HCT116 (cell line): ENCODE results near the gene TRABD. TPM values are rescaled to one million over a fixed set of nuclear protein-coding genes. Genes with fewer than 3 reads are reported as not detected.

Source experiments
- ATAC-seq: fragments of 200-7000 bp; cut with Tn5 transposase; 2 replicates; pipeline ENCODE4 v1.9.1; 2020; ENCODE audit warnings: mild to moderate bottlenecking, moderate library complexity
- BruUV-seq: library from RNA; stranded (reverse); fragments of 400-500 nt; replicated peaks from 2 replicates; lab custom pipeline; 2021; lab: Mats Ljungman, UMichigan
- CTCF ChIA-PET: fragments of 300-600 bp; sonication (Branson Sonifier 250); formaldehyde crosslinking; loops from one replicate; lab custom pipeline; 2021; ENCODE audit warnings: antibody characterized with exemption; lab: Charles Lee
- POLR2A ChIA-PET: fragments of 300-600, 350-600 bp; sonication (Branson Sonifier 250); formaldehyde crosslinking; loops from one replicate; lab custom pipeline; 2021; ENCODE audit warnings: antibody characterized with exemption; lab: Charles Lee
- RAD21 ChIA-PET, 2 experiments: fragments of 300-600 bp; sonication (Branson Sonifier 250); formaldehyde crosslinking; loops; one replicate each; lab custom pipeline; 2023; ENCODE audit warnings: low total read pairs in 2 of 2; ENCODE audit not compliant: uncharacterized antibody in 2 of 2, unreplicated experiment in 2 of 2, low non-redundant PET in 1 of 2; lab: Charles Lee
- DNase-seq: peaks from one replicate; pipeline ENCODE4 v3.0.0-alpha.2; 2010; ENCODE audit warnings: low read depth, low spot score
- H2AFZ ChIP-seq: fragments of 200-600 bp; shearing (Covaris generic), sonication (generic); 2 replicates; pipeline ENCODE4 v1.6.1; 2017; ENCODE audit warnings: low read depth, mixed run types, mixed read lengths, antibody characterized with exemption, low read length; ENCODE audit not compliant: poor library complexity, severe bottlenecking
- H3K27ac ChIP-seq: 2 replicates; pipeline ENCODE4 v1.5.1; 2012; ENCODE audit warnings: low read depth, low read length
- H3K27me3 ChIP-seq: fragments of 200-600 bp; sonication (generic); 2 replicates; pipeline ENCODE4 v1.6.1; 2016; ENCODE audit warnings: mixed run types, low read length, mixed read lengths; ENCODE audit not compliant: insufficient read depth
- H3K36me3 ChIP-seq, 2 experiments: fragments of 200-500 bp in 1 of 2; fragments of 200-600 bp in 1 of 2; sonication (Bioruptor generic) in 1 of 2; sonication (generic) in 1 of 2; 2 replicates each; pipeline versions ENCODE4 v1.5.1 to v1.6.1; 2014 to 2016; ENCODE audit warnings: low read length in 2 of 2, inconsistent platforms in 1 of 2, mixed read lengths in 1 of 2, mixed run types in 1 of 2; ENCODE audit not compliant: insufficient read depth in 2 of 2, control insufficient read depth in 1 of 2
- H3K4me1 ChIP-seq, 2 experiments: fragments of 200-600 bp in 1 of 2; sonication (generic) in 1 of 2; 2 replicates each; pipeline versions ENCODE4 v1.5.1 to v1.6.1; 2012 to 2017; ENCODE audit warnings: low read length in 2 of 2, inconsistent platforms in 1 of 2, mild to moderate bottlenecking in 1 of 2, mixed read lengths in 1 of 2, mixed run types in 1 of 2, moderate library complexity in 1 of 2; ENCODE audit not compliant: insufficient read depth in 2 of 2, control insufficient read depth in 1 of 2
- H3K4me2 ChIP-seq: fragments of 200-600 bp; sonication (generic); 2 replicates; pipeline ENCODE4 v1.6.1; 2017; ENCODE audit warnings: mixed run types, low read length, mixed read lengths
- H3K4me3 ChIP-seq, 2 experiments: fragments of 200-600 bp in 1 of 2; sonication (generic) in 1 of 2; replicated peaks in 1 of 2; 2 replicates each; pipeline ENCODE4 v1.5.1; 2011 to 2016; ENCODE audit warnings: low read length in 2 of 2, control low read depth in 1 of 2, low read depth in 1 of 2, mild to moderate bottlenecking in 1 of 2, mixed read lengths in 1 of 2, mixed run types in 1 of 2
- H3K79me2 ChIP-seq: fragments of 200-600 bp; sonication (generic); 2 replicates; pipeline ENCODE4 v1.6.1; 2017; ENCODE audit warnings: mild to moderate bottlenecking, mixed run types, low read length, moderate library complexity, mixed read lengths; ENCODE audit not compliant: insufficient read depth
- H3K9ac ChIP-seq: fragments of 200-600 bp; sonication (generic); 2 replicates; pipeline ENCODE4 v1.6.1; 2016; ENCODE audit warnings: low read length, mixed read lengths
- H3K9me2 ChIP-seq: fragments of 200-600 bp; sonication (generic), shearing (Covaris generic); 2 replicates; pipeline ENCODE4 v1.6.1; 2017; ENCODE audit warnings: mixed run types, mild to moderate bottlenecking, moderate library complexity; ENCODE audit not compliant: insufficient read depth
- H3K9me3 ChIP-seq, 2 experiments: fragments of 200-500 bp in 1 of 2; fragments of 200-600 bp in 1 of 2; sonication (Bioruptor generic) in 1 of 2; sonication (generic) in 1 of 2; 2 replicates each; pipeline ENCODE4 v1.6.1; 2014 to 2017; ENCODE audit warnings: low read length in 2 of 2, mixed read lengths in 2 of 2, inconsistent platforms in 1 of 2, low read depth in 1 of 2, mild to moderate bottlenecking in 1 of 2, mixed run types in 1 of 2, moderate library complexity in 1 of 2; ENCODE audit not compliant: control insufficient read depth in 1 of 2, insufficient read depth in 1 of 2
- H4K20me1 ChIP-seq: fragments of 200-600 bp; sonication (generic), shearing (Covaris generic); 2 replicates; pipeline ENCODE4 v1.6.1; 2017; ENCODE audit warnings: mixed run types, mild to moderate bottlenecking, moderate library complexity; ENCODE audit not compliant: insufficient read depth
- CBX3 ChIP-seq: IDR thresholded peaks from 2 replicates; pipeline ENCODE4 v1.6.1; 2012; ENCODE audit warnings: low read depth
- EGR1 ChIP-seq: IDR thresholded peaks from 2 replicates; pipeline ENCODE4 v1.6.1; 2012; ENCODE audit warnings: low read depth
- ELF1 ChIP-seq: IDR thresholded peaks from 2 replicates; pipeline ENCODE4 v1.6.1; 2012; ENCODE audit warnings: low read depth, borderline replicate concordance
- EZH2 ChIP-seq: fragments of 200-600 bp; sonication (generic); IDR thresholded peaks from 2 replicates; pipeline ENCODE4 v1.6.1; 2017; ENCODE audit warnings: antibody characterized with exemption, mixed run types
- EZH2phosphoT487 ChIP-seq: fragments of 200-600 bp; IDR thresholded peaks from 2 replicates; pipeline ENCODE4 v1.6.1; 2018; ENCODE audit warnings: antibody characterized with exemption, borderline replicate concordance
- JUND ChIP-seq: IDR thresholded peaks from 2 replicates; pipeline ENCODE4 v1.6.1; 2012
- POLR2AphosphoS5 ChIP-seq: IDR thresholded peaks from 2 replicates; pipeline ENCODE4 v1.6.1; 2011; ENCODE audit warnings: mild to moderate bottlenecking, low read depth, low read length, moderate library complexity
- RAD21 ChIP-seq: IDR thresholded peaks from 2 replicates; pipeline ENCODE4 v1.6.1; 2012; ENCODE audit warnings: low read depth, mild to moderate bottlenecking
- SP1 ChIP-seq: IDR thresholded peaks from 2 replicates; pipeline ENCODE4 v1.6.1; 2012; ENCODE audit warnings: low read depth
- TCF7L2 ChIP-seq: IDR thresholded peaks from 2 replicates; pipeline ENCODE4 v1.7.0; 2011; ENCODE audit warnings: borderline replicate concordance, inconsistent platforms; ENCODE audit not compliant: insufficient read depth, insufficient read length; ENCODE audit errors: extremely low read depth
- YY1 ChIP-seq: IDR thresholded peaks from 2 replicates; pipeline ENCODE4 v1.6.1; 2011; ENCODE audit warnings: low read length, low read depth, moderate library complexity, mild to moderate bottlenecking; ENCODE audit not compliant: insufficient replicate concordance; ENCODE audit errors: extremely low read depth
- ZFX ChIP-seq: fragments of 450-650 bp; IDR thresholded peaks from 2 replicates; pipeline ENCODE4 v1.6.1; 2017
- ZNF274 ChIP-seq: fragments of 200-500 bp; sonication (Bioruptor generic); IDR thresholded peaks from 2 replicates; pipeline ENCODE4 v1.6.1; 2014; ENCODE audit warnings: mild to moderate bottlenecking, low read depth, low read length, inconsistent platforms
- intact Hi-C: fragments of 100-400 bp; cut with micrococcal nuclease; formaldehyde crosslinking; loops from 2 replicates; pipeline ENCODE4 v1.10.0; 2022
- total RNA-seq: library from RNA; stranded (reverse); gene quantifications from one replicate; pipeline ENCODE4 v1.2.1, GENCODE V29; 2021; ENCODE audit not compliant: unreplicated experiment
- TF ChIP-seq, protein P1 (sequence below): IDR thresholded peaks from 2 replicates; pipeline ENCODE4 v1.6.1; 2011; ENCODE audit warnings: mild to moderate bottlenecking, low read length, moderate library complexity; ENCODE audit not compliant: insufficient replicate concordance; ENCODE audit errors: extremely low read depth
- TF ChIP-seq, protein P2 (sequence below), 3 experiments: fragments of 200-600 bp in 1 of 3; sonication (generic) in 1 of 3; IDR thresholded peaks in 2 of 3; conservative IDR thresholded peaks in 1 of 3; 2 replicates each; pipeline ENCODE4 v1.5.1; 2012 to 2017; ENCODE audit warnings: low read depth in 2 of 3, low read length in 2 of 3, antibody characterized with exemption in 1 of 3, borderline replicate concordance in 1 of 3, control low read depth in 1 of 3, mild to moderate bottlenecking in 1 of 3, mixed read lengths in 1 of 3, mixed run types in 1 of 3, moderate library complexity in 1 of 3; ENCODE audit not compliant: insufficient read depth in 1 of 3
- TF ChIP-seq, protein P3 (sequence below): IDR thresholded peaks from 2 replicates; pipeline ENCODE4 v1.6.1; 2012

The TRABD gene
- total RNA-seq, 1 experiment from 2014 or later = 90.3 TPM

DNA sequence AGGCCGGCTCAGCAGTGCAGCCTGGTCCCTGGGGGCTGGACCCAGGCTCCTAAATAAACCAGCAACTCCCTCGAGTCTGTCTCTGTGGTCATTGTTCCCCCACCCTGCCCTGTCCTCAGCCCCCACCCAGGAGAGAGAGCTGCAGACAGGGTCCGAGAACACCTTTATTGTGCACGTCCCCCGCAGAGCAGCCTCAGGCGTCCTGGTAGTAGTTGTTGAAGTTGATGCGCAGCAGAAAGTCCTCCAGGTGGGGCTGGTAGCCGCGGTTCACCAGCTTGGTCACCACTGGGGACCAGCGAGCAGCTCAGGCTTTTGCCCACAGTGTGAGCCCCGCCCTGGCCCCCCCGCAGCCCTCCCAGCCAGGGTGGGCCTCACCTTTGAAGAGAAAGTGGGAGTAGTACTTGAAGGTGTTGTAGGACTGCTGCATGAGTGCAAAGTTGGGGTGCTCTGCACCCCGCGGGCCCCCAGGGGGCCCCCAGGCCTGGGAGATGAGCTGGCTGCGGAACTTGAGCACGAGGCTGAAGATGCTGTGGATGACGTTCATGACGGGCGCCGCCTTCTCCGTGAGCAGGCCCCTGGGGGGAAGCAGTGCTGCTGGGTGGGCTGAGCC is 31.9 kb downstream of the TRABD start:
- RAD21 ChIA-PET = no interaction called here
- H4K20me1 ChIP-seq = no peaks in the 10 kb centered on the region
- H3K4me2 ChIP-seq = no peak overlapping the region
- H3K4me3 ChIP-seq = no peak overlapping the region
- BruUV-seq = no TSS peak
- no peaks in the 10 kb centered on the region for H3K9me3 ChIP-seq
- ATAC-seq (no peak), DNase-seq (no peak)
- peaks cover 29 to 56% of the 10 kb centered on the region in 2 experiments for H3K36me3 ChIP-seq
- POLR2A ChIA-PET = no interaction called here
- no peaks in the 10 kb centered on the region for H3K27me3 ChIP-seq
- H3K9ac ChIP-seq = no peak overlapping the region
- H3K27ac ChIP-seq = no peak overlapping the region
- CTCF ChIA-PET = interaction anchor here (1.0 kb wide), 1 partner anchor 181 kb away, joined by 3 read pairs; no protein-coding TSS in a partner anchor
- intact Hi-C loops = no loop called here
- no peaks in the 10 kb centered on the region for H3K9me2 ChIP-seq
- H3K4me1 ChIP-seq = peaks cover 0 to 8% of the 10 kb centered on the region in 2 experiments; a peak in 3 of 4 replicates
- no peak for TF ChIP-seq EZH2
- TF ChIP-seq ZNF274 = no peak
- TF ChIP-seq EGR1 = no peak
- TF ChIP-seq, protein P1, sequence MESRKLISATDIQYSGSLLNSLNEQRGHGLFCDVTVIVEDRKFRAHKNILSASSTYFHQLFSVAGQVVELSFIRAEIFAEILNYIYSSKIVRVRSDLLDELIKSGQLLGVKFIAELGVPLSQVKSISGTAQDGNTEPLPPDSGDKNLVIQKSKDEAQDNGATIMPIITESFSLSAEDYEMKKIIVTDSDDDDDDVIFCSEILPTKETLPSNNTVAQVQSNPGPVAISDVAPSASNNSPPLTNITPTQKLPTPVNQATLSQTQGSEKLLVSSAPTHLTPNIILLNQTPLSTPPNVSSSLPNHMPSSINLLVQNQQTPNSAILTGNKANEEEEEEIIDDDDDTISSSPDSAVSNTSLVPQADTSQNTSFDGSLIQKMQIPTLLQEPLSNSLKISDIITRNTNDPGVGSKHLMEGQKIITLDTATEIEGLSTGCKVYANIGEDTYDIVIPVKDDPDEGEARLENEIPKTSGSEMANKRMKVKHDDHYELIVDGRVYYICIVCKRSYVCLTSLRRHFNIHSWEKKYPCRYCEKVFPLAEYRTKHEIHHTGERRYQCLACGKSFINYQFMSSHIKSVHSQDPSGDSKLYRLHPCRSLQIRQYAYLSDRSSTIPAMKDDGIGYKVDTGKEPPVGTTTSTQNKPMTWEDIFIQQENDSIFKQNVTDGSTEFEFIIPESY = no peak
- TF ChIP-seq, protein P2, sequence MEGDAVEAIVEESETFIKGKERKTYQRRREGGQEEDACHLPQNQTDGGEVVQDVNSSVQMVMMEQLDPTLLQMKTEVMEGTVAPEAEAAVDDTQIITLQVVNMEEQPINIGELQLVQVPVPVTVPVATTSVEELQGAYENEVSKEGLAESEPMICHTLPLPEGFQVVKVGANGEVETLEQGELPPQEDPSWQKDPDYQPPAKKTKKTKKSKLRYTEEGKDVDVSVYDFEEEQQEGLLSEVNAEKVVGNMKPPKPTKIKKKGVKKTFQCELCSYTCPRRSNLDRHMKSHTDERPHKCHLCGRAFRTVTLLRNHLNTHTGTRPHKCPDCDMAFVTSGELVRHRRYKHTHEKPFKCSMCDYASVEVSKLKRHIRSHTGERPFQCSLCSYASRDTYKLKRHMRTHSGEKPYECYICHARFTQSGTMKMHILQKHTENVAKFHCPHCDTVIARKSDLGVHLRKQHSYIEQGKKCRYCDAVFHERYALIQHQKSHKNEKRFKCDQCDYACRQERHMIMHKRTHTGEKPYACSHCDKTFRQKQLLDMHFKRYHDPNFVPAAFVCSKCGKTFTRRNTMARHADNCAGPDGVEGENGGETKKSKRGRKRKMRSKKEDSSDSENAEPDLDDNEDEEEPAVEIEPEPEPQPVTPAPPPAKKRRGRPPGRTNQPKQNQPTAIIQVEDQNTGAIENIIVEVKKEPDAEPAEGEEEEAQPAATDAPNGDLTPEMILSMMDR (IDR thresholded peaks at IDR 0.05 in 2 of 3, conservative IDR thresholded peaks at IDR 0.05 in 1 of 3; ENCODE audit: borderline replicate concordance in 1 of 3, insufficient read depth in 1 of 3, low read depth in 2 of 3, low read length in 2 of 3) = no peak
- no peak for TF ChIP-seq POLR2AphosphoS5
- no peak for TF ChIP-seq CBX3
- no peak for TF ChIP-seq ZFX
- TF ChIP-seq, protein P3, sequence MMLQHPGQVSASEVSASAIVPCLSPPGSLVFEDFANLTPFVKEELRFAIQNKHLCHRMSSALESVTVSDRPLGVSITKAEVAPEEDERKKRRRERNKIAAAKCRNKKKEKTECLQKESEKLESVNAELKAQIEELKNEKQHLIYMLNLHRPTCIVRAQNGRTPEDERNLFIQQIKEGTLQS = no peak
- TF ChIP-seq YY1 = no peak
- TF ChIP-seq SP1 = no peak
- TF ChIP-seq ELF1 = no peak
- no peak for TF ChIP-seq JUND
- TF ChIP-seq RAD21 = no peak
- TF ChIP-seq EZH2phosphoT487 = no peak
- no peak for TF ChIP-seq TCF7L2
- TF ChIP-seq, all 23 proteins: peak for 0
- Histone ChIP-seq H2AFZ (no peak overlapping the region), H3K79me2 (peaks cover 13% of the 10 kb centered on the region; the same call in 1 of the 2 replicates)
